ENCODE results near the gene EIF2B2. TPM values are rescaled to one million over a fixed set of nuclear protein-coding genes. Genes with fewer than 3 reads are reported as not detected.

EIF2B2 gene
- total RNA-seq, result 47.6 TPM in 2 replicates

DNA sequence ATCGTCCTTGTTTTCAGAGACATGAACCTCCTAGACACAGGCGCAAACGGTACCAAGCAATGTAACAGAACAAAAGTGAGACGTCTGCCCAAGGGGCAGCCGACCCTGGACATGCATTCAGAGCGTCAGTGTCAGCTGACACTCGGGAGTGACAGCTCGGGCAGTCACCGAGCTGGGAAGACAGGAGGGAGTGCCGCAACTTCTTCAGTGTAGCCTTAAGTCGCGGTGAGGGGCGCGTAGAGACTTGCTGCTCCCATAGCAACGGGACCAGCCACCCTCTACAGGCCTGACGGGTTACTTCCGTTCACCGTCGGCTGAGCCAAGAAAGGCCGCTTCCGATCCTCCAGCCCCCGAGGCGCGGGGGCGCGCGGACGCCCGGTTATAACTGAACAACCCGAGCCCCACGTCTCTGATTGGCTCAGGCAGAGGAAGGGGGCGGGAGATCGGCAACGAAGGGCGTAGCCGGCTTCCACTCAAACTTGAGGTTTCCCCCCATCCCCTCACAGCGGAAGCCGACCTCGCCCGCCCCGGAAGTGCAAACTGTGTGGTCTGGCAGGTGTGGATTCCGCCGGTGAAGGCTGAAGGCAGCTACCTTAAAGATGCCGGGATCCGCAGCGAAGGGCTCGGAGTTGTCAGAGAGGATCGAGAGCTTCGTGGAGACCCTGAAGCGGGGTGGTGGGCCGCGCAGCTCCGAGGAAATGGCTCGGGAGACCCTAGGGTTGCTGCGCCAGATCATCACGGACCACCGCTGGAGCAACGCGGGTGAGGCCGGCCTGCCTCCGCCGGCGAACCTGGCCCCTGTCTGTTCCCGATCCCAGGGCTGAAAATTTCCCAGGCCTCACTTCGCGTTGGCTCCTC is at the start of gene EIF2B2:
EIF2B2 (plus strand) TSS at position 530 of the 858 bp plus-strand sequence; CDS start at position 600, 70 bp downstream.
- intact Hi-C loops (cut with micrococcal nuclease), result loop anchor here (1.0 to 5.0 kb wide), 8 partner anchors 49 to 509 kb away; partner anchors contain the start of genes DLST, ISCA2, MLH3 and NPC2

- intact Hi-C loops (cut with micrococcal nuclease), result no loop called here
Measured at GRCh38 chr14:74953686-74954085, 49.0 kb upstream of the EIF2B2 start.

- intact Hi-C loops (cut with micrococcal nuclease), result no loop called here
Measured at GRCh38 chr14:74954232-74954946, 48.3 kb upstream of the EIF2B2 start.

GRCh38 chr14:74954947-74955228 is 47.8 kb upstream of the EIF2B2 start:
- intact Hi-C loops (cut with micrococcal nuclease), result no loop called here

DNA sequence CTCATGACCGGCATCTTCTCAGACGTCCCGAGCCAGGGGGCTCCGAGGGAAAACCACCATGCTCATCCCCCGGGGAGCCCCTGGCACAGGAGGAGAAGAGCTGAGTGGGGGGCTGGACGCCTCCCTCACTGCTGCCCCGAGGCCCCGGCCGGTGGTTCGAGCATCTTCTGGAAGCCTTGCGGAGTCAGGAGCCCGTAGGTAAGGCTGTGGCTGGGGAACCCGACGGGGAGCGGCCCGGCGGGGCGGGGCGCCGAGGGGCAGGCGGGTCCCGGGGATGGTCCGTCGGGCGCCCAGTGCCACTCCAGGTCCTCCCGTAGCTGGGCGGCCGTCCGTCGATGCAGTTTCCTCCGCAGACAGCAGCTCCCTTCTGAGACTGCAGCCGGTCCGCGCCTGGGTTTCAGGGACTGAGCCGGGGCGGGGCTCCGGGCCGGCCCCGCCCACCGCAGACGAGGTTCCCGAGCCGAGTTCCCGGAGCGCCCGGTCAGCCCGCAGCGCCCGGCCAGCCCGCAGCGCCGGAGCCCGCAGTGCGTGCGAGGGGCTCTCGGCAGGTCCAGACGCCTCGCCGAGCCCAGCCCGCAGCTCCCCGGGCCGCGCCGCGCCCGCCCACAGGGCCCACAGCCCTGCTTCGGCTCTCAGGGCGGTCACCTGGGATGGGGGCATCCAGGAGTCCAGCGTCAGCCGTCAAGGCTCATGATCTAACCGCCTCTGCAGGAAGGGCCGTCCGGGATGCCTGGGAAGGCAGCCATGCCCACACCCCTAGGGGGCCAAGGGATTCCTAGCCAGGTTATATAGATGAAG is 47.3 kb upstream of the EIF2B2 start, which contains the start of gene PGF:
PGF (minus strand) TSS at position 369 of the 798 bp plus-strand sequence; CDS start at position 14, 355 bp downstream.
- intact Hi-C loops (cut with micrococcal nuclease), result no loop called here

GRCh38 chr14:74956027-74956279 is 46.8 kb upstream of the EIF2B2 start:
- intact Hi-C loops (cut with micrococcal nuclease), result no loop called here

GRCh38 chr14:74956280-74957072 is 46.2 kb upstream of the EIF2B2 start:
- intact Hi-C loops (cut with micrococcal nuclease), result no loop called here

DNA sequence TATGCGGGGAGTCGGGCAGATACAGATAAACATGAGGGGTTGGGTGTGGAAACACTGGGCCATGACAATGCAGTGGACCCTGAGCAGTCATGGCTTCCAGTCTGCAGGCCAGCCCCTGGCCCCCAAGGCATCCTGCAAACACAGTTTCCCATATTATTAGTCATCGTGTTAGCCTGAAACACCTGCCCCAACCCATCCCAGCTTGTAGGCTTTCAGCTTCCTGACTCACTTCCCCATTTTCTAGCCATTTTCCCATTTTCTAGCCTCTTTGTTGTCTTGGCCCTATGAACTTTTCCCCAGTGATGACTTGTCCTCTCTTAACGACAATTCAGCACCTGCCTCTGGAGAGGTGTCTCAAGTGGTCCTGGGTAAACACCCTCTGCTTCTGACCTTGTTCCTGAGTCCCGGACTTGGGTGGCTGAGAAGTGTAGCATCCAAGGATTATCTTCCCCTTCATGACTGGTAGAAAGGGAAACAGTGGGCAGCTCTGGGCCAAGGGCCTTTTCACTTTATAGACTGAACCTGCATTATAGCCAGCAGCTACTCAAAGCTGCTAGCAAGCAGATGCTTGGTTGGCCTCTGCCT is 43.0 kb upstream of the EIF2B2 start:
- intact Hi-C loops (cut with micrococcal nuclease), result no loop called here

GRCh38 chr14:74960736-74961135 is 42.0 kb upstream of the EIF2B2 start:
- intact Hi-C loops (cut with micrococcal nuclease), result no loop called here

DNA sequence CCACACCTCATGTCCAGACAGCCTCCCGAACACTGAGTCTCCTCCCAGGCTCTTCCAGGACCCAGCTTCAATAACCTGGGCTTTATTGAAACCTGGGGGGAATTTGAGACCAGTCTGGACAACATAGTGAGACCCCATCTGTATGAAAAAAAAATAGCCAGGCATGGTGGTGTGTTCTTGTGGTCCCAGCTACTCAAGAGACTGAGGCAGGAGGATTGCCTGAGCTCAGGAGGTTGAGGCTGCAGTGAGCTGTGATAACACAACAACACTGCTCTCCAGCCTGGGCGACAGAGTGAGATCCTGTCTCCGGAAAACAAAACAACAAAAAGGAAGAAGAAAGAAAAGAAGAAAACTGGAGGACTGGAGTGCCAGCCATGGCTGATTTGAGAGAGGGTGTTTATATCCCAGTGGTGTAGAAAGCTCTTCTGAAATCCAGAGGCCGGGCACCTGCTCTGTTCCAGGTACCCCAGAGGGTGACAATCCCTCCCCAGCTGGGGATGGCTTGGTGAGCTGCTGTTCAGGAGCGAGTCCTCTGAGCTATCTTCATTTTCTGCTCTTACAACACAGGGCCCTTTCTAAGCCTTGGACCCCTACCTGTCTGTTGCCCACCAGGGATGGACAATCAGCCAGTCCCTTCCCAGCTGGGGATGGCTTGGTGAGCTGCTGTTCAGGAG is 41.3 kb upstream of the EIF2B2 start:
- intact Hi-C loops (cut with micrococcal nuclease), result no loop called here

DNA sequence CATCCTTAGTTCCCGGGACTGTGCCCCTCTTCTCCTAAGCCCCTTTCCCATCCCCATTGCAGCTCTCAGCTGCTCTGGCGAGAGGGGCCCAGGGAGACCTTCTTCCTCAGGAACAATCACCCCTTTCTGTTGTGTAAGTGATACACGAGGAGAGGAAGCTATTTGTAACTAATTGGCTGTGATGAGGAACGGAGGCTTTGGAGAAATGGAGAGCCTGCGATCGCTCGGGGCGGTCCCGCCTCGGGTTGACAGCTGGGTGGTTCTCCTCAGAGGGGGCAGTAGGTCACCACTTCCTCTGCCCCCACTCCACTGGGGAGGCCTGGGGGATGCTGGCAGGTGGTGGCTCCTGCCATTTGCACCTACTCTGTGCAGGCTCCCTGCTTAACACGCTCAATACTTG is 40.7 kb upstream of the EIF2B2 start:
- intact Hi-C loops (cut with micrococcal nuclease), result no loop called here

DNA sequence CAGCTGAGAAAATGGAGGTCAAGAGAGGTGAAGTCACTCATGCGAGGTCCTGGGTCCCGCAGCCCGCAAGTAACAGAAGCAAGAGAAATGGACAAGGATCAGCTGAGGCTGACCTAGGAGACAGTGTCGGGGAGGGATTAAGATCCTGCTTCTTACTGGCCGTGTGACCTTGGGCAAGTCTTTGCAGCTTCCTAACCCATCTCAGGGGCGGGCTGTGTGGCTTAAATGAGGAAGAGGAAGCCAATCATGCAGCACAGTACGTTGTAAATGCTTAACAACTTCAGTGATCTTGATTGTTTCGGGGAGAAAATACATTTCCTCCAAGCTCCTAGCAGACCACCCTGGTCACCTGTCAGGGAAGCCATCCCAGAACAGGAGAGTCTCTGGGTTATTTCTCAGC is 40.2 kb upstream of the EIF2B2 start:
- intact Hi-C loops (cut with micrococcal nuclease), result no loop called here

- intact Hi-C loops (cut with micrococcal nuclease), result no loop called here
Measured at GRCh38 chr14:74963178-74963704, 39.5 kb upstream of the EIF2B2 start.

GRCh38 chr14:74963705-74964271 is 38.9 kb upstream of the EIF2B2 start:
- intact Hi-C loops (cut with micrococcal nuclease), result no loop called here

- intact Hi-C loops (cut with micrococcal nuclease), result no loop called here
Measured at GRCh38 chr14:74964787-74965485, 37.8 kb upstream of the EIF2B2 start.

- intact Hi-C loops (cut with micrococcal nuclease), result no loop called here
Measured at GRCh38 chr14:74965486-74966153, 37.1 kb upstream of the EIF2B2 start.

DNA sequence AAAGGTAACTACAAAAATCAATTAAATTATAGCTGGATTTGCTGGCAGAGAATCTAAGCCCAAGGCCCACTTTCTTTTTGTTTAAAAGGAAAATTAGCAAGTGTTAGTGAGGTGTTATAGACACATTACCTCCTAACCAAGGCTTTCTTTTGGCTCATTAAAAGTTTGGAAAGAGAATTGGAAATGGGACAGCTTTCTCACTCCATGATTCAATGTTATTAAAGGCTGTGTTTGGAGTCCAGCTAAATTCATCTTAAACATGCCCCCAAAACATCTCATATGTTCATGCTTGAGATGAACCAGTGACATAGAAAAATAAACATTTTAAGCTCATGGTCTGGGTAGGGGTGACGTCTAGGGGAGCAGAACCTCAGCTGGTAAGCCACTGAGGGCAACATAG is 33.9 kb upstream of the EIF2B2 start:
- intact Hi-C loops (cut with micrococcal nuclease), result no loop called here

DNA sequence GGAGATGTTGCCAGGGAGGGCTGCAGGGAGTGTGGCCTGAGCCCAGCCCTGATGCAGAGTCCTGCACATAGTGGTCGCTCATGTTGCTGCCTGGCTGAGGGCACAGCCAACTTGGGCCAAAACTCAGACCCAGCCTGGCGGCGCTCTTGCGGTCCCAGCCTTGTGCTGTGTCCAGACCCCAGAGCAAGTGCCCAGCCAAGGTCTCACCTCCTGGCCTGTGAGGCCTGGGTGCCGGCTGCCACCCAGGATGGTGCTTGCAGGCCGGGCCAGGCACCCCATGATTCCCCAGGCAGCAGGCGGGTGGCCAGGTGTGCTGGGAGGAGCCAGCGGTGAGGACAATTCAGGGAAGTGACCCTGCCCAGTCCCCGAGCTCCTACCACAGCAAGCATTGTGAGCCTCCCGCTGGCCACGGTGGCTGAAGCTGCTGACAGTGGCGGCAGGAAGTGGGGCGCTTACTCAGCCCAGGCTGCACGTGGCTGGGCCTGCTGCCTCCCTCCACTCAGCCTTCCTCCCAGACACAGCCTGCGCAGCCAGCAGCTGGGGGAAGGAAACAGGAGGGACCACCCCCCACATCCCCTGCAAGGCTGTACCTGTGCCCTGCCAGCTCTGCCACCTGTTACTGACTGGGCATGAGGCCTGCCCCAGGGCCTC is 29.6 kb upstream of the EIF2B2 start:
- intact Hi-C loops (cut with micrococcal nuclease), result no loop called here

All from T-helper 2 cell treated with Interferon-gamma antibody and Interleukin-4, amounts not matched to agents 100 ng/mL and 5 ng/mL, for 36 hours (primary cell).